Epidermal melanocyte (primary cell): ENCODE results near the gene EHMT2.
"Not testable (repeated sequence)": the region's sequence is repeated elsewhere in the genome, so short reads cannot be mapped to it uniquely, and the experiment has no call there.

Experiments
- DNase-seq: peaks from one replicate; pipeline ENCODE4 v3.0.0; 2011; ENCODE audit warnings: low spot score; ENCODE audit not compliant: insufficient read length

Gene EHMT2

DNA sequence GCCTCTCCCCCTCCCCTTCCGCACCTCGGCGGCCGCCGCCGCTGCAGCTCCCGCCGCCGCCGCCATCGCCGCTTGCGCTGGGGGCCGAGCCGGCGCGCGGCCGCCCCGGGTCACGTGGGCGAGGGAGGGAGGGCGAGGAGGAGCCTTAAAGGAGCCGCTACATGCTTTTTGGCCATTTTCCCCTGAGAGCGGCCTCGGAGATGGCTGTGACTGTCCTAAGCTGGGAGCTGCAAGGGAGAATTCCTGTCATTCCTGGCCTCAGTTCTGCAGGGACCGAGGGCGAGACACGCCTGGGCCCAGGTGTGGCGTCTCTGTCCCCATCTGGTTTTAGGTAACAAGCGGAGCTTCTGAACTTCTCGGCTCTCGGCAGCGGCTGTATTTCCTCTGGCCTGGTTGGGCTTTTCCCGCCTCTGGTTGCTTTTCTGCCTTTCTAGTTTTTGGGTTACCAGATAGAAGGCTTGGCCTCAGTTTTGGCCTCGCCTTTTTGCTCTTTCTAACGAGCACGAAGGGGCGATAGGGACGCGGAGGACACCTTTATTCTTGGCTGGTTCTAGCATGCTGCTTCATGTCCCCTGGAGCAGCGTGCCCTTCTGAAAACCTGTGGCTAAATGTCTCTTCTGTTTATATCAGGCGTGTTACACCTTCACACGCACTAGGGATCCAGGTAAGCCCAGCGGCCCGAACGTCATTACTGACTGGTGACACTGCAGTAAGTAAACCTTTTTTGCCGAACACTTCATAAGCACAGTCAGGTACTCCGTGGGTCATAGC, at the start of gene EHMT2:
Gene EHMT2, minus strand, starts transcription at position 87 of the 771 bp plus-strand sequence. Its CDS starts 21 bp downstream, at position 66.
- DNase-seq: peak; percentile 92

DNA sequence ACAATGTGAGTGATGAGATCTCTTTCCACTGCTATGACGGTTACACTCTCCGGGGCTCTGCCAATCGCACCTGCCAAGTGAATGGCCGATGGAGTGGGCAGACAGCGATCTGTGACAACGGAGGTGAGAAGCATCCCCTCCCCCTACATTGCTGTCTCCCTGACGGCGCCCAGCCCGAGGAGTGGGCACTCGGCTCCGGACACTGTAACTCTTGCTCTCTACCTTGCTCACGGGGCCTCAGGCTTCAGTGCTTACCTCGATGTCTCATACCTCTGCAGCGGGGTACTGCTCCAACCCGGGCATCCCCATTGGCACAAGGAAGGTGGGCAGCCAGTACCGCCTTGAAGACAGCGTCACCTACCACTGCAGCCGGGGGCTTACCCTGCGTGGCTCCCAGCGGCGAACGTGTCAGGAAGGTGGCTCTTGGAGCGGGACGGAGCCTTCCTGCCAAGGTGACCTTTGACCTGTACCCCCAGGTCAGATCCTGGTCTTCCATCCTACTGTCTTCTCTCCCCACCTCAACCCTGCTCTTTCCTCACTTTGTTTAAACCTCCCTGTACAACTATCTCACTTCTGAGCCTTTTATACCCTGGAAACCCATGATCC, 49.7 kb upstream of the EHMT2 start:
- no peak for DNase-seq

DNA sequence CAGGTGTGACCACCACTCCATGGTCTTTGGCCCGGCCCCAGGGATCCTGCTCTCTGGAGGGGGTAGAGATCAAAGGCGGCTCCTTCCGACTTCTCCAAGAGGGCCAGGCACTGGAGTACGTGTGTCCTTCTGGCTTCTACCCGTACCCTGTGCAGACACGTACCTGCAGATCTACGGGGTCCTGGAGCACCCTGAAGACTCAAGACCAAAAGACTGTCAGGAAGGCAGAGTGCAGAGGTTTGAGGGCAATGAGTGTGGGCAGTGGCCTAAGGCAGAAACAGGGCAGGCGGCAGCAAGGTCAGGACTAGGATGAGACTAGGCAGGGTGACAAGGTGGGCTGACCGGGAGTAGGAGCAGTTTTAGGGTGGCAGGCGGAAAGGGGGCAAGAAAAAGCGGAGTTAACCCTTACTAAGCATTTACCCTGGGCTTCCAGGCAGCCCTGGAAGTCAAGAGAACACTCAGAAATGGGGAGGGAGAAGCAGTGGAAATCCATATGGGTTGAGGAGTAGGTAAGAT, 48.9 kb upstream of the EHMT2 start:
- DNase-seq: no peak

DNA sequence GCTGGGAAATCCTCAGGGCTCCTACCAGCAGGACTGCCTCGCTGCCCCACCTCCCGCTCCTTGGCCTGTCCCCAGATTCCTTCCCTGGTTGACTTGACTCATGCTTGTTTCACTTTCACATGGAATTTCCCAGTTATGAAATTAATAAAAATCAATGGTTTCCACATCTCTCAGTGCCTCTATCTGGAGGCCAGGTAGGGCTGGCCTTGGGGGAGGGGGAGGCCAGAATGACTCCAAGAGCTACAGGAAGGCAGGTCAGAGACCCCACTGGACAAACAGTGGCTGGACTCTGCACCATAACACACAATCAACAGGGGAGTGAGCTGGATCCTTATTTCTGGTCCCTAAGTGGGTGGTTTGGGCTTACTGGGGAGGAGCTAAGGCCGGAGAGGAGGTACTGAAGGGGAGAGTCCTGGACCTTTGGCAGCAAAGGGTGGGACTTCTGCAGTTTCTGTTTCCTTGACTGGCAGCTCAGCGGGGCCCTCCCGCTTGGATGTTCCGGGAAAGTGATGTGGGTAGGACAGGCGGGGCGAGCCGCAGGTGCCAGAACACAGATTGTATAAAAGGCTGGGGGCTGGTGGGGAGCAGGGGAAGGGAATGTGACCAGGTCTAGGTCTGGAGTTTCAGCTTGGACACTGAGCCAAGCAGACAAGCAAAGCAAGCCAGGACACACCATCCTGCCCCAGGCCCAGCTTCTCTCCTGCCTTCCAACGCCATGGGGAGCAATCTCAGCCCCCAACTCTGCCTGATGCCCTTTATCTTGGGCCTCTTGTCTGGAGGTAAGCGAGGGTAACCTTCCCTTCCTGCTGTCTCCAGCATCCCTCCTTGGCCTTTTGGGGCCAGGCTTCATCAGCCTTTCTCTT, 48.2 kb upstream of the EHMT2 start, which contains the start of gene CFB:
Gene CFB, plus strand, starts transcription at position 589 of the 863 bp plus-strand sequence. Its CDS starts 127 bp downstream, at position 716.
- peak; percentile 38 for DNase-seq

DNA sequence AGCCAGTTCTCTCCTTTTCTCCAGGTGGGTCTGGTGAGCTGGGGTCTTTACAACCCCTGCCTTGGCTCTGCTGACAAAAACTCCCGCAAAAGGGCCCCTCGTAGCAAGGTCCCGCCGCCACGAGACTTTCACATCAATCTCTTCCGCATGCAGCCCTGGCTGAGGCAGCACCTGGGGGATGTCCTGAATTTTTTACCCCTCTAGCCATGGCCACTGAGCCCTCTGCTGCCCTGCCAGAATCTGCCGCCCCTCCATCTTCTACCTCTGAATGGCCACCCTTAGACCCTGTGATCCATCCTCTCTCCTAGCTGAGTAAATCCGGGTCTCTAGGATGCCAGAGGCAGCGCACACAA, 47.6 kb upstream of the EHMT2 start:
- no peak for DNase-seq

DNA sequence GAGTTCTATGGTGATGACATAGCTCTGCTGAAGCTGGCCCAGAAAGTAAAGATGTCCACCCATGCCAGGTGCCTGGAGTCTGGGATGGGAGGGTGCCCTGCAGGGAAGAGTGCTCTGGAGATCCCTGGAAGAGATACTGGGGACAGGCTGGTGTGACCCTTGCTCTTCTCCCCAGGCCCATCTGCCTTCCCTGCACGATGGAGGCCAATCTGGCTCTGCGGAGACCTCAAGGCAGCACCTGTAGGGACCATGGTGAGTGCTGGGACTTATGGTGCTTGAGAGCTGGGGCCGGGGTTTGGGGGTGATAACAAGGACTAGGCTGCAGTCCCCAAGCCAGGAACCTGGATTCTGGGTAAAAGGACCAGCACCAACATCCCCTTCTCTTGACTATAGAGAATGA, 46.2 kb upstream of the EHMT2 start:
- DNase-seq: no peak

DNA sequence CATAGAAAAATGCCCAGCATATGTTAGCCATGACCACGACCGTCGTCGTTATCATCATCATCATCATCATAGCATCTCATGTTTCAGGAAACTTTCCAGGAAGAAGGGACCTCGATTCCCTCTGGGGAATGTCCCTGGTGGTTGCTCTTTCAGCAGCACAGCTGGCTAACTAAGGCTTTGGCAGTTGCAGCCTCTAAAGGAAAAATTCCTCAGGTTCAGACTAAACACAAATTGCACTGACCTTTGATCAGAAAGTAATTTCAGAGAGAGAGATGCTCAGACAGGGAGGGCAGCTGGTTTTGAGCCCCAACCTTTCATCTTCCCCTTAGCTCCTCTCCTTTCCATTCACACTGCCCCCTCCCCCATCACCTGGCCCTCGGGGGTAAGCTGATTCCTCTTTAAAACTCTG, 42.8 kb upstream of the EHMT2 start:
- DNase-seq: no peak

DNA sequence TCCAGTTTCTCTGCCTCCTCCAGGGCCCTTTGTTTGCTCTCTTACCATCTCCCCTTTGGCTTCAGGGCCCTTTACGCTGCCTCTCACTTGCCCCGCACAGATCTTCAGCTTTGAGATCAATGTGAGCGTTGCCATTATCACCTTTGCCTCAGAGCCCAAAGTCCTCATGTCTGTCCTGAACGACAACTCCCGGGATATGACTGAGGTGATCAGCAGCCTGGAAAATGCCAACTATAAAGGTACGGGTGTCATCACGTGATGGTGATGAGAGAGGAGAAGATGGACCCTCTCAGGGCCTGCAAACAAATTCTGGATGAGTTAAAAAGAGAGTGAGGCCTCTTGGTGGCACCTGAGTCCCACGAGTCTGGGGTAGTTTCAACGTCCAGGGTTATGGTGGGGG, 38.3 kb upstream of the EHMT2 start:
- no peak for DNase-seq

DNA sequence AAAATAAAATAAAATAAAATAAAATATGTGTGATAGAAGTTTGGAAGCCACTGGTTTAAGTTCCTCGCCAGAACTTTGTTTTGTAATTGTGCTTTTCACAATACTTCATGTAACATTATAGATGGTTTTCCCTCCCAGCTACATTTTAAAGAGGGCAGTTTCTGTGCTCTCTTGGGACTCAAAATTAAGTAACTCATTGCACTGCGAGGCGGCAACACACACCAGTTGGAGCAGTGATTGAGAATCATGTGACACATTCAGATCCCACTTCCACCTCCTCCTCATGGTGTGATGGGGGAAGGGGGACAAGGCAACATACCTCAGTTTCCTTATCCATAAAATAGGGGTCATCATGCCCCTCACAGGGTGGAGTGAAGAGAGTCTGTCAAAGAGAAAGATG, 37.5 kb upstream of the EHMT2 start:
- DNase-seq: no peak

DNA sequence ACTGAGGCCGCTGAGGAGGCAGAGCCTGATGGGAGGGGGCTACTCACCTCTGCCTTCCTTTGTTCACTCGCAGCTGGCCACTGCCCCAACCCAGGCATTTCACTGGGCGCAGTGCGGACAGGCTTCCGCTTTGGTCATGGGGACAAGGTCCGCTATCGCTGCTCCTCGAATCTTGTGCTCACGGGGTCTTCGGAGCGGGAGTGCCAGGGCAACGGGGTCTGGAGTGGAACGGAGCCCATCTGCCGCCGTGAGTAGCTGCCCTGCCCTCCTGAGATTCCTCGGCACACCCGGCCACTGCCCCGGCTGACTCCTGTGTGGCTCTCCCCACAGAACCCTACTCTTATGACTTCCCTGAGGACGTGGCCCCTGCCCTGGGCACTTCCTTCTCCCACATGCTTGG, 36.0 kb upstream of the EHMT2 start:
- DNase-seq: no peak

DNA sequence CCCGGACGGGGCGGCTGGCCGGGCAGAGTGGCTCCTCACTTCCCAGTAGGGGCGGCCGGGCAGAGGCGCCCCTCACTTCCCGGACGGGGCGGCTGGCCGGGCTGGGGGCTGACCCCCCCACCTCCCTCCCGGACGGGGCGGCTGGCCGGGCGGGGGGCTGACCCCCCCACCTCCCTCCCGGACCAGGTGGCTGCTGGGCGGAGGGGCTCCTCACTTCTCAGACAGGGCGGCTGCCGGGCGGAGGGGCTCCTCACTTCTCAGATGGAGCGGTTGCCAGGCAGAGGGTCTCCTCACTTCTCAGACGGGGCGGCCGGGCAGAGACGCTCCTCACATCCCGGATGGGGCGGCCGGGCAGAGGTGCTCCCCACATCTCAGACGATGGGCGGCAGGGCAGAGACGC, 34.6 kb upstream of the EHMT2 start:
- not testable (repeated sequence) for DNase-seq

DNA sequence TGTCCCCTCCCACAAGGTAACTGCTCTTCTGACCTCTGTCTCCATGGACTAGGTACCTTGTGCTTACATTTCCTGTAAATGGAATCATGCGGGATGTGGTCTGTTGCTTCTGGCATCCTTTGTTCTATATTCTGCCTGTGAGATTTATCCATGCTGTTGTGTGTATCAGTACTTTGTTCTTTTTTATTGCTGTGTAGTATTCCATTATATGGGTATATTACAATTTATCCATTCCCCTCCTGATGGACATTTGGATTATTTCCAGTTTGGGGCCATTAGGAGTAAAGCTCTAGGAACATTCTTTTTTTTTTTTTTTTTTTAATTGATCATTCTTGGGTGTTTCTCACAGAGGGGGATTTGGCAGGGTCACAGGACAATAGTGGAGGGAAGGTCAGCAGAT, 33.5 kb upstream of the EHMT2 start:
- DNase-seq: no peak

DNA sequence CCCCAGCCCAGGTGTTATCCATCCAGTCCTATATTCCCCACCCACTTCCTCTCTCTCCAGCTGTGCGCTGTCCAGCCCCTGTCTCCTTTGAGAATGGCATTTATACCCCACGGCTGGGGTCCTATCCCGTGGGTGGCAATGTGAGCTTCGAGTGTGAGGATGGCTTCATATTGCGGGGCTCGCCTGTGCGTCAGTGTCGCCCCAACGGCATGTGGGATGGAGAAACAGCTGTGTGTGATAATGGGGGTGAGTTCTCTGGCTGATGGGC, 31.1 kb upstream of the EHMT2 start:
- DNase-seq: no peak

DNA sequence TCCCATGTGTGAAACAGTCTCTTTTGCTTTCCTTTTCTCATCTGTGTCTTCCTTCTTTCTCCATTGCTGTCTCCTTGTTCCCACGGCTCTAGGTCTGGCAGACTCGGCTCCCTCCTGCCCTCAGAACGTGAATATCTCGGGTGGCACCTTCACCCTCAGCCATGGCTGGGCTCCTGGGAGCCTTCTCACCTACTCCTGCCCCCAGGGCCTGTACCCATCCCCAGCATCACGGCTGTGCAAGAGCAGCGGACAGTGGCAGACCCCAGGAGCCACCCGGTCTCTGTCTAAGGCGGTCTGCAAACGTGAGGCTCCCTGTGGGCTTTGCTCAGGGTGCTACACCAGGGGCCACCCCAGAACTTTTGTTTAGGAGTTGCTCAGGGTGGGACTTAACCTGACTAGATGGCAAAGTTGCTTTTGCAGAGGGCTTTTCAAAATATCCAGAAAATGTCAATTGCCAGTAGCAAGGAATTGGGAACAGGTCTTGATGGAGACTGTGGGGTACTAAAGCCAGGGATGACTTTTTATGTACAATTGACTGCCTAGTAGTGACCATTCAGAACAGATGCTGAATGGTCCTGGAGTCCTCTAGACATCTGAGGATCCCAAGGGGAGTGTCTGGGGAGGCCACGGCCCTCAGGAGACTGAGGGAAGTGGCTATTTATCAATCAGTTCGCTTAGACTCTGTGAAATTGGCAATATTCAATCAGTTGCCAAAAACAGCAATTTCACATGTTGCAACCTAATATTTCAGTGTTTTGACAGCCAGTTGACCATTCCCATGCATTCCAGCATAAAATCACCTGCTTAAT, 30.6 kb upstream of the EHMT2 start:
- no peak for DNase-seq

DNA sequence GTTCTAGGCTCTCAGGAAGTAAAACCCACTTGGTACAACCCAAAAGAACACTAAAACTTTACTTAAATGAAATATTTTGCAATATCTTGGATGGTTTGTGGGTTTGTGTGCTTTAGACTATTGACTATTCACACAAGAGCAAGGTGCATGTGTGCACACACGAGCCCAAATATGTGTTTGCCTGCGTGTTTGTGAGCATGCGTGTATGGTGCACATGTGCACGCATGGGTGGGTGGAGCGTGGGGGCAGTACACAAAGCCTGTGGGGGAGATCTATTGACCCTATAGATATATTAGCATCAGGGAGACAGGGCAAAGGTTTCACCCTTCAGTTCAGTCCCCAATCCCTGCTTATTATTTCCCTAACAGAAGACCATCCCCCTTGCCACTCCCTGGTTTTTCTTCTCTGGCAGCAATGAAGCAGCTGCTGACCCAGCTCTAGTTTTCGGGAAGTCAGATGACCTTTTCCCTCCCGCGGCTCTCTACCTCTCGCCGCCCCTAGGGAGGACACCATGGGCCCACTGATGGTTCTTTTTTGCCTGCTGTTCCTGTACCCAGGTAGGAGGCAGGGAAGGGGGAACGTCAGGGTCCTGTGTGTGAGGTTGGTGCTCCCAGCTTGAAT, 29.9 kb upstream of the EHMT2 start, which contains the start of gene C2:
Gene C2, plus strand, starts transcription at position 476 of the 621 bp plus-strand sequence. Its CDS starts 36 bp downstream, at position 512.
- DNase-seq: no peak

DNA sequence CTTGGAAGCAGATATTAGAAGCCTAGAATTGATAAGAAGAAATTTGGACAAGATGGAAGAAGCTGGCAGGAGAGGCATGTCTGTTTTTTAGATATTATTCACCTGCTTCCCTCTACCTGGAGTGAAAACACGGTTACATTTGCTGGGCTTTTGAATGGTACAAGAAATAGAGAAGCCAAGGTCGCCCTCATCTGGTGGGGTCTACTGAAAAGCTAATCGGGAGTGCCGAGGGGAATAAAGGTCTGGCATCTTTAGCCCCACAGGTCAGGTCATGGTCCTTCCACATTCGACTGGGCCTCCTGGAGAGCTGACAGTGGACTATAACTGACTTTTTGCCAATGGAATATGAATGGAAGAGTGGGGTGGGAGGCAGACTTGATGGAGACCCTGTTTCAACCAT, 25.4 kb upstream of the EHMT2 start:
- no peak for DNase-seq

DNA sequence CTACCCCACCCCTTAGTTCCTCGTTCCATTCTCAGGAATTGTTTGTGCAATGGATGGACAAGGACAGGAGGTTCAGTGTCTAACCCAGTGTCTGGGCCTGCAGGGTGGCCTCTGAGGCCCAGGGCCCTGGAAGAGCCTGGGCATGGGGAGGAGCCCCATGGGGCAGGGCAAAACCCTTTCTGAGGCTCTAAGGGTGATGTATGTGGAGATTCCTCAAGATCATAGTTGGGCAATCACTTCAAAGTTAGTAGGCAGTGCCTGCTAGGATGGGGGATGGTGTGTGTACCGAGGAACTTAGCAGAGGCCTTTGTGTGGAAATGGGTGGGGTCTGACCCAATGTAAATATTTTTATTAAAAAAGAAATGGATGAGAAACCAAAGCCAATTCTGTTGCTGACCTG, 23.3 kb upstream of the EHMT2 start:
- no peak for DNase-seq

DNA sequence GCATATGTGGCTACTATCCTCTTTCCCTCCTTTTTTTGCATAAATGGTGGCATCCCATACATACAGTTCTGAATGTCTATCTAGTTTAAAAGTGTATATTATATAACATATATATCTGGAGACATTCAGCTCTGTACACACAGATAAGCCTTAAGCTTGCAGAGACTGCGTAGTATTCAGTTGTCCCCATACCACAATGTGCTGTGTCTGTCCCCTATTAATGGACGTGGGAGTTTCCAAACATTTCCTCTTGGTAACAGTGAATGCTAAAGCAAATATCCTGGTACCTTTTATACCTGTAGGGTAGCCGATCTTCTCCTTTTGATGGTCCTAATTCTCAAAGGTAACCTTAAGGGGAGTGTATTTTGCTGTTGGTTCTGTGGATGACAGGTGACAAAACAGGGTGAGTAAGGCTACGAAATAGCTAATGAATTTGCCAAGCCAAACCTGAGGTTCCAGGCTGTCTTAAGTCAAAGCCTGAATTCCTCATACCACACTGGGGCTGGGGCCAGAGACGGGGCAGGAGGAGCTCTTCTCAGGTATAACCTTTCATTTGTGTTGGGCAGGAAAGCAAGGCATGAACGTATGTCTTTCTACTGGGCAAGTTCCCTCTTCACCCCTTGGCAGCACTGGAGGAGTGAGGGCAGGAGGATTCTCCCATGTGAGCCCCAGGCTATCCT, 22.3 kb upstream of the EHMT2 start:
- no peak for DNase-seq

DNA sequence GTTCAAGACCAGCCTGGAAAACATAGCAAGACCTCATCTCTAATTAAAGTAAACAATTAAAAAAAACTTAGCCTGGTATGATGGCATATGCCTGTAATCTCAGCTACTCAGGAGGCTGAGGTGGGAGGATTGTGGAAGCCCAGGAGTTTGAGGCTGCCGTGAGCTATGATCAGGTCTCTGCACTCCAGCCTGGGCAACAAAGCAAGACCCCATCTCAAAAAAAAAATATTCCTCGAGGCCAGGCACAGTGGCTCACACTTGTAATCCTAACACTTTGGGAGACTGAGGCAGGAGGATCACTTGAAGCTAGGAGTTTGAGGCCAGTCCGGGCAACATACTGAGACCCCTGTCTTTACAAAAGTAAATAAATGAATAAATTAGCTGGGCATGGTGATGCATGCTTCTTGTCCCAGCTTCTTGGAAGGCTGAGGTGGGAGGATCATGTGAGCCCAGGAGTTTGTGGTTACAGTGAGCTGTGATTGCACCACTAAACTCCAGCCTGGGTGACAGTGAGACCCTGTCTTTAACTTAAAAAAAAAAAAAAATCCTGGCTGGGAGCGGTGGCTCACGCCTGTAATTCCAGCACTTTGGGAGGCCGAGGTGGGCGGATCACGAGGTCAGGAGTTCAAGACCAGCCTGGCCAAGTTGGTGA, 20.7 kb upstream of the EHMT2 start:
- DNase-seq: no peak

DNA sequence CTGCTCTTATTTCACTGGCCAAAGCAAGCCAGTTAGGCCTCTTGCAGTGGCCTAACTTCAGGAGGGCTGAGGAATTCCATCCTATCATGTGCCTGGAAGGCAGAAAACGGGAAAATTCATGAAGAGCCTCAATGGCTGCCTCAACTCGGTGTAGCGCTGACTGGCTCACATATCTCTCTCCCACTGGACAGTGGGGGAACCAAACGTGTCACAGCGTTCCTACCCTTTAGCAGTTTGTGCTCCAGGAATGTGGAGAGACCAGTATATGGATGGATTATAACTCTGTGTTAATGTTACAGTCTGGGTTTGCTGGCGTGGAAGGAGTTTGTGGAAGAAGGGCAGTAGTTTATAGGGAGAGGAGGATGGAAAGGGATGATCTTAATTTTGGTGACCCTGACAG, 18.3 kb upstream of the EHMT2 start:
- DNase-seq: no peak
